Activated CD4-positive, alpha-beta T cell treated with anti-CD3 and anti-CD28 coated beads, Interleukin-2, Interleukin-6, amounts not matched to agents 100 ng/mL and 50 ng/mL, durations not matched to agents 16 hours and 8 hours (primary cell): ENCODE measurements around the gene FGR.

ENCODE experiments used
- DNase-seq: peaks from one replicate; pipeline ENCODE4 v3.0.0-alpha.2; 2020

Gene FGR

GRCh38 chr1:27600498-27601175 is 34.3 kb downstream of the FGR start:
- DNase-seq: no peak

GRCh38 chr1:27599605-27600497 is 35.1 kb downstream of the FGR start:
- DNase-seq: no peak

- DNase-seq: peak; percentile 51
Observed at GRCh38 chr1:27598902-27599528, 36.0 kb downstream of the FGR start.

- no peak for DNase-seq
Observed at GRCh38 chr1:27598295-27598687, 36.7 kb downstream of the FGR start.

- DNase-seq: no peak
Observed at GRCh38 chr1:27597516-27598294, 37.3 kb downstream of the FGR start.

- DNase-seq: no peak
Observed at GRCh38 chr1:27596986-27597385, 38.0 kb downstream of the FGR start.

- no peak for DNase-seq
Observed at GRCh38 chr1:27596261-27596660, 38.7 kb downstream of the FGR start.

- DNase-seq: no peak
Observed at GRCh38 chr1:27595597-27595996, 39.4 kb downstream of the FGR start.

- DNase-seq: no peak
Observed at GRCh38 chr1:27594564-27595510, 40.1 kb downstream of the FGR start.

GRCh38 chr1:27593678-27594563 is 41.1 kb downstream of the FGR start:
- no peak for DNase-seq

- no peak for DNase-seq
Observed at GRCh38 chr1:27592931-27593677, 41.9 kb downstream of the FGR start.

- no peak for DNase-seq
Observed at GRCh38 chr1:27592232-27592930, 42.6 kb downstream of the FGR start.

GRCh38 chr1:27591622-27592021 is 43.4 kb downstream of the FGR start:
- no peak for DNase-seq

- no peak for DNase-seq
Observed at GRCh38 chr1:27590917-27591508, 44.0 kb downstream of the FGR start.

GRCh38 chr1:27589841-27590426 is 45.1 kb downstream of the FGR start:
- DNase-seq: no peak

GRCh38 chr1:27589441-27589840 is 45.5 kb downstream of the FGR start:
- no peak for DNase-seq

- no peak for DNase-seq
Observed at GRCh38 chr1:27588256-27589232, 46.4 kb downstream of the FGR start.
